Middle frontal gyrus (tissue), 1 donor: Measurements from ENCODE around the gene HIPK2.

ENCODE experiments used
- DNase-seq: peaks from one replicate; pipeline ENCODE4 v3.0.0-alpha.2; 2015; ENCODE audit warnings: low spot score; ENCODE audit errors: extremely low spot score

Gene HIPK2

GRCh38 chr7:139651308-139651707, 126.5 kb downstream of the HIPK2 start:
- no peak for DNase-seq

GRCh38 chr7:139650429-139651100, 127.2 kb downstream of the HIPK2 start:
- DNase-seq, result no peak

- DNase-seq, result no peak
These were observed 128.8 kb downstream of the HIPK2 start for GRCh38 chr7:139648941-139649425.

- no peak for DNase-seq
These were observed 129.4 kb downstream of the HIPK2 start for GRCh38 chr7:139648391-139648861.

GRCh38 chr7:139647814-139648390, 129.9 kb downstream of the HIPK2 start:
- no peak for DNase-seq

GRCh38 chr7:139647085-139647484, 130.7 kb downstream of the HIPK2 start:
- DNase-seq, result no peak

- no peak for DNase-seq
These were observed 131.2 kb downstream of the HIPK2 start for GRCh38 chr7:139646566-139646965.

GRCh38 chr7:139645572-139646523, 131.9 kb downstream of the HIPK2 start:
- peak; percentile 83 for DNase-seq

GRCh38 chr7:139643951-139644585, 133.7 kb downstream of the HIPK2 start:
- DNase-seq, result no peak

GRCh38 chr7:139642283-139642682, 135.5 kb downstream of the HIPK2 start:
- no peak for DNase-seq

- DNase-seq, result no peak
These were observed 136.3 kb downstream of the HIPK2 start for GRCh38 chr7:139641337-139641992.

GRCh38 chr7:139640681-139641080, 137.1 kb downstream of the HIPK2 start:
- DNase-seq, result no peak

GRCh38 chr7:139639563-139639962, 138.2 kb downstream of the HIPK2 start:
- DNase-seq, result no peak

GRCh38 chr7:139635526-139636302, 142.1 kb downstream of the HIPK2 start:
- DNase-seq, result no peak

GRCh38 chr7:139634087-139634486, 143.7 kb downstream of the HIPK2 start:
- DNase-seq, result no peak

- no peak for DNase-seq
These were observed 146.2 kb downstream of the HIPK2 start for GRCh38 chr7:139631520-139632031.

- no peak for DNase-seq
These were observed 146.9 kb downstream of the HIPK2 start for GRCh38 chr7:139630643-139631519.

GRCh38 chr7:139629392-139630082, 148.3 kb downstream of the HIPK2 start:
- no peak for DNase-seq
